GM23338 (cell line): Measurements from ENCODE around the gene TENT4A.

ENCODE experiments used
- EZH2 ChIP-seq: fragments of 200-600 bp; sonication (generic); IDR thresholded peaks from one replicate; pipeline ENCODE4 v1.8.0; 2017; ENCODE audit warnings: antibody characterized with exemption, mild to moderate bottlenecking, low read depth; ENCODE audit not compliant: unreplicated experiment
- JUNB ChIP-seq: IDR thresholded peaks from one replicate; pipeline ENCODE4 v1.6.1; 2016; ENCODE audit warnings: antibody characterized with exemption; ENCODE audit not compliant: unreplicated experiment
- POLR2AphosphoS5 ChIP-seq: IDR thresholded peaks from 2 replicates; pipeline ENCODE4 v1.6.1; 2016; ENCODE audit warnings: antibody characterized with exemption, low read depth
- REST ChIP-seq: IDR thresholded peaks from one replicate; pipeline ENCODE4 v1.6.1; 2018; ENCODE audit warnings: antibody characterized with exemption; ENCODE audit not compliant: unreplicated experiment
- STAT1 ChIP-seq: IDR thresholded peaks from one replicate; pipeline ENCODE4 v1.6.1; 2016; ENCODE audit warnings: antibody characterized with exemption; ENCODE audit not compliant: unreplicated experiment
- ZNF331 ChIP-seq: fragments of 250-450 bp; sonication (Bioruptor Pico); IDR thresholded peaks from 2 replicates; pipeline ENCODE4 v1.5.0; 2020; ENCODE audit warnings: low read depth, mild to moderate bottlenecking, moderate library complexity
- TF ChIP-seq, protein P1 (sequence below), 2 experiments: fragments of 200-600 bp in 1 of 2; sonication (generic) in 1 of 2; conservative IDR thresholded peaks; 2 replicates each; pipeline versions ENCODE4 v1.5.1 to v1.6.1; 2016 to 2017; ENCODE audit warnings: antibody characterized with exemption in 2 of 2, low read depth in 2 of 2, mild to moderate bottlenecking in 2 of 2, moderate library complexity in 1 of 2

DNA sequence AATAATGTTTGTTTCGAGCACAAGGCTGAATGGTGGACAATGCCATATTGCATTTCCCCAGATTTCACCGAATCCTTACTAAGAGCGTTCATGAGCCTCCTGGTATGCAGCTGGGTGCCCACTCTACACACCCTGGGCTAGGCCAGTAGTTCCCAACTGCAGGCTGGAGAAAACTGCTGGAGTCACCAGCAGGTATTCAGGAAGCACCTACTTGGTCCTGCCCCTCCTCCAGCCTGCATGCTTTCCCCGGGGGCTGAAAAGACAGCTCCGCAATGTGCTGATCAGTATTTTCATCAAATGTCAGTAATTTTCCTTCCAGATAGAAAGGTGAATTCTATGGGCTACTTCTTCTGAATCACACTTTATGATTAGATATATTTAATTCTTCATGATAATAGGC lies 45.6 kb upstream of the TENT4A start:
- TF ChIP-seq JUNB (no peak), POLR2AphosphoS5 (no peak), REST (no peak), EZH2 (no peak), STAT1 (no peak), ZNF331 (no peak)
- TF ChIP-seq, protein P1, sequence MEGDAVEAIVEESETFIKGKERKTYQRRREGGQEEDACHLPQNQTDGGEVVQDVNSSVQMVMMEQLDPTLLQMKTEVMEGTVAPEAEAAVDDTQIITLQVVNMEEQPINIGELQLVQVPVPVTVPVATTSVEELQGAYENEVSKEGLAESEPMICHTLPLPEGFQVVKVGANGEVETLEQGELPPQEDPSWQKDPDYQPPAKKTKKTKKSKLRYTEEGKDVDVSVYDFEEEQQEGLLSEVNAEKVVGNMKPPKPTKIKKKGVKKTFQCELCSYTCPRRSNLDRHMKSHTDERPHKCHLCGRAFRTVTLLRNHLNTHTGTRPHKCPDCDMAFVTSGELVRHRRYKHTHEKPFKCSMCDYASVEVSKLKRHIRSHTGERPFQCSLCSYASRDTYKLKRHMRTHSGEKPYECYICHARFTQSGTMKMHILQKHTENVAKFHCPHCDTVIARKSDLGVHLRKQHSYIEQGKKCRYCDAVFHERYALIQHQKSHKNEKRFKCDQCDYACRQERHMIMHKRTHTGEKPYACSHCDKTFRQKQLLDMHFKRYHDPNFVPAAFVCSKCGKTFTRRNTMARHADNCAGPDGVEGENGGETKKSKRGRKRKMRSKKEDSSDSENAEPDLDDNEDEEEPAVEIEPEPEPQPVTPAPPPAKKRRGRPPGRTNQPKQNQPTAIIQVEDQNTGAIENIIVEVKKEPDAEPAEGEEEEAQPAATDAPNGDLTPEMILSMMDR (conservative IDR thresholded peaks at IDR 0.05; ENCODE audit: low read depth in 2 of 2) = no peak
